ENCODE data around the gene CNTN3. TPM values are rescaled to one million over a fixed set of nuclear protein-coding genes. Genes with fewer than 3 reads are reported as not detected.

The CNTN3 gene
- total and polyA plus RNA-seq, 8 donors: 0.92 to 43.0 (median 38.7) TPM

DNA sequence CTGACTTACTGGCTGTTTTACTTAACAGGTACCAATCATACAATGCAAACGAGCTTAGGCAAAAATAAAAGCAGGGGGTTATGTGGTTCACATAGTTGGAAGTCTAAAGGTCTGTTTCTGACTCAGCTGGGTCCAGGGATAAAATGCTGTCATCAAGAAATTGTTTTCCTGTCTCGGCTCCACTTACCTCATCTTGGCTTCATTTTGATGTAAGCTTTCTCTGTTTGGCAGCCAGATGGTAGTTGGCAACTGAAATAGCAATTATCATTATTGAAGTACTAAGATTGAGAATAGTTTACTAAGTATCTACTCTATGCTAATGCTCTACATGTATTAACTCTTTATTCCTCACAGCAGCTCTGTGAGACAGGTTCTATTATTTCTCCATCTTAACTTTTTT, 36.8 kb upstream of the CNTN3 start:
- intact Hi-C loops (cut with DNase I): no loop called here
- TF ChIP-seq, protein P1, sequence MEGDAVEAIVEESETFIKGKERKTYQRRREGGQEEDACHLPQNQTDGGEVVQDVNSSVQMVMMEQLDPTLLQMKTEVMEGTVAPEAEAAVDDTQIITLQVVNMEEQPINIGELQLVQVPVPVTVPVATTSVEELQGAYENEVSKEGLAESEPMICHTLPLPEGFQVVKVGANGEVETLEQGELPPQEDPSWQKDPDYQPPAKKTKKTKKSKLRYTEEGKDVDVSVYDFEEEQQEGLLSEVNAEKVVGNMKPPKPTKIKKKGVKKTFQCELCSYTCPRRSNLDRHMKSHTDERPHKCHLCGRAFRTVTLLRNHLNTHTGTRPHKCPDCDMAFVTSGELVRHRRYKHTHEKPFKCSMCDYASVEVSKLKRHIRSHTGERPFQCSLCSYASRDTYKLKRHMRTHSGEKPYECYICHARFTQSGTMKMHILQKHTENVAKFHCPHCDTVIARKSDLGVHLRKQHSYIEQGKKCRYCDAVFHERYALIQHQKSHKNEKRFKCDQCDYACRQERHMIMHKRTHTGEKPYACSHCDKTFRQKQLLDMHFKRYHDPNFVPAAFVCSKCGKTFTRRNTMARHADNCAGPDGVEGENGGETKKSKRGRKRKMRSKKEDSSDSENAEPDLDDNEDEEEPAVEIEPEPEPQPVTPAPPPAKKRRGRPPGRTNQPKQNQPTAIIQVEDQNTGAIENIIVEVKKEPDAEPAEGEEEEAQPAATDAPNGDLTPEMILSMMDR (IDR thresholded peaks at IDR 0.05): no peak
- no peak overlapping the region for H3K27ac ChIP-seq
- no peaks in the 10 kb centered on the region for H3K4me1 ChIP-seq
- no peak for ATAC-seq
- DNase-seq: no peak
- no peaks in the 10 kb centered on the region for H3K27me3 ChIP-seq
- H3K9me3 ChIP-seq: no peaks in the 10 kb centered on the region
- no peaks in the 10 kb centered on the region for H3K36me3 ChIP-seq
- no peak overlapping the region for H3K4me3 ChIP-seq

DNA sequence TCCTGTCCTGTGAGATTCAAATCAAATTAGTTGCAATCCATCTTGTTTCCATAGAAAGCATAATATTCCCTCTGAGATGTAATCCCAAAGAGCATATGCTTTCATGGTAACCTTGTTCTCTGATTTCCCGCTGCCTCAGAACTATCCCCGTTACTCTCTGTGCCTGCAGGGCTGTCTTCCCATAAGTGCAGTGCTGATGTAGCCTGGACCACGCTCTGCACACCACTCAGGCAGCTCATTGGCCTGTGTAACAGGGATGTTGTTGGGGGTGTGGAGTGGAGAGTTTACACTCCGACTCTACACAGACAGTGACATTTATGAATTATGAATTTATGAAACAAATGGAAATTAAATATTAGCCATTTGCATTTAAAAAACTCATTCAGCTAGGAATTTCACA, 33.6 kb upstream of the CNTN3 start:
- ATAC-seq: no peak

DNA sequence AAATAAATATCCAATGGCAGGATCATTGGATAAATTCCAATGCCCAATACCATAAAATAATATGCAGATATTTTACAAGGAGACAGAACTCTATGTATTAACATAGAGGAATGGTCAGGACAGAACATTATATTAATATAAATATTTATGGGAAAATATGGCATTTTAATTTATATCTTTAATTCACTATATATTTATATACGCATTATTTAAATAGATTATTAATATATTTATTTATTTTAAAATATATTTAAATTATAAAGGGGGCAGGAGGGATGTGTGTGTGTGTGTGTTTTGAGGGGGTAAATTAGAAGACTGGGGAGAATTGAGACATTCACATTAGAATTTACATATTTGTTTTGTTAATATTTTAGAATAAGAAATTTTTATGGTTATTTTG, 31.6 kb upstream of the CNTN3 start:
- H3K36me3 ChIP-seq: no peaks in the 10 kb centered on the region
- H3K27ac ChIP-seq: no peak overlapping the region
- H3K4me1 ChIP-seq: no peaks in the 10 kb centered on the region
- TF ChIP-seq, protein P1 (IDR thresholded peaks at IDR 0.05): no peak
- intact Hi-C loops (cut with DNase I): no loop called here
- H3K4me3 ChIP-seq: no peak overlapping the region
- H3K27me3 ChIP-seq: no peaks in the 10 kb centered on the region
- no peak for ATAC-seq
- no peaks in the 10 kb centered on the region for H3K9me3 ChIP-seq
- no peak for DNase-seq

More for the DNA sequence above, 33.6 kb upstream of the CNTN3 start:
- intact Hi-C loops (cut with DNase I): no loop called here
- no peaks in the 10 kb centered on the region for H3K4me1 ChIP-seq
- H3K4me3 ChIP-seq: no peak overlapping the region
- TF ChIP-seq, protein P1 (IDR thresholded peaks at IDR 0.05): no peak
- DNase-seq: no peak
- no peaks in the 10 kb centered on the region for H3K9me3 ChIP-seq
- no peaks in the 10 kb centered on the region for H3K36me3 ChIP-seq
- H3K27ac ChIP-seq: no peak overlapping the region
- H3K27me3 ChIP-seq: no peaks in the 10 kb centered on the region

DNA sequence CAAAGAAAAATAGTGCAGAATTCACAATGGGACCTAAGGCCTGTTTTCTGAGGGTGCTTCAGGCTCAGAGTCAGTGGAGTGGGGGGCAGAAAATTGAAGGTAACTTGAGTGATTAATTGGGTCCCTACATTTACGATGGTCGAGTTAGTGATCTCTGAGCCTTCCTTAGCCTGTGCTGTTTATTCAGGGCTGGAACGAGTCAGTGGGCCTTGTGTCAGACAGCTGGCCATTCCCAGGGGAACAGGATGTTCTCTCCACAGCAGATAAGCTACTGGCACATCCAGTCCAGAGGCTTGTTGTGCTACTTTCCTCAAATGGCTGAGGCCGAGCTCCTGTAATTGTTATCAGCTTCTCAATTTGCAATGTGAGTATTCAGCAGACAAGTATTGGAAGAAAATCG, 29.2 kb upstream of the CNTN3 start:
- no peaks in the 10 kb centered on the region for H3K36me3 ChIP-seq
- H3K9me3 ChIP-seq: no peaks in the 10 kb centered on the region
- TF ChIP-seq, protein P1 (IDR thresholded peaks at IDR 0.05): no peak
- no peak for ATAC-seq
- no peak overlapping the region for H3K4me3 ChIP-seq
- intact Hi-C loops (cut with DNase I): no loop called here
- peak in 1 of 4 donors; percentile 64 for DNase-seq
- H3K27ac ChIP-seq: no peak overlapping the region
- no peaks in the 10 kb centered on the region for H3K27me3 ChIP-seq
- H3K4me1 ChIP-seq: no peaks in the 10 kb centered on the region

DNA sequence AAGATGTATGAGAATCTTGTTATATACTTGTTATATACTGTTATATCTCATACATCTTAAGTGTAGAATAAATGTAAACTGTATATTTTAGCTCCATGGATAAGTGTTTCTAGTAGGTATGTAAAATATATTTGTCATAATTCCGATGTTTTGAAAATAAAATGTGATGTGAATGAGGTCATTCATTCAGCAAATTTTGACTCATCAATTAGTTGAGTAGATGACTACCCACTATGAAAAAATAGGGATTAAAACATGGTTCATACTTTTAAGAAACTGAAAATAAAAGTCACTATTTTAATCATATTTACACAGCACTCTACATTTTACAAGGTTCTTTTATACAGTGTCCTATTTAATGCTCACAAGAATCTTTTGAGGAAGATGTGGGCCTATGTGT, 28.4 kb upstream of the CNTN3 start:
- Histone ChIP-seq H3K4me3 (no peak overlapping the region), H3K36me3 (no peaks in the 10 kb centered on the region), H3K27me3 (no peaks in the 10 kb centered on the region), H3K4me1 (no peaks in the 10 kb centered on the region), H3K27ac (no peak overlapping the region), H3K9me3 (no peaks in the 10 kb centered on the region)
- ATAC-seq: no peak
- TF ChIP-seq, protein P1 (IDR thresholded peaks at IDR 0.05): no peak
- no peak for DNase-seq
- intact Hi-C loops (cut with DNase I): no loop called here
